ENCODE data around the gene CNOT11.
A peak's percentile ranks its signal among the peaks of the same experiment; 100 is the strongest.

CNOT11 gene

GRCh38 chr2:101278925-101279324 is 26.2 kb downstream of the CNOT11 start:
- no peak for DNase-seq (ENCODE audit: low spot score)

- no peak for DNase-seq (ENCODE audit: low spot score)
Observed at GRCh38 chr2:101281482-101281881, 28.8 kb downstream of the CNOT11 start.

- no peak for DNase-seq (ENCODE audit: low spot score)
Observed at GRCh38 chr2:101282980-101283379, 30.3 kb downstream of the CNOT11 start.

- no peak for DNase-seq (ENCODE audit: low spot score)
Observed at GRCh38 chr2:101286684-101287083, 34.0 kb downstream of the CNOT11 start.

- no peak for DNase-seq (ENCODE audit: low spot score)
Observed at GRCh38 chr2:101287303-101287702, 34.6 kb downstream of the CNOT11 start.

- no peak for DNase-seq (ENCODE audit: low spot score)
Observed at GRCh38 chr2:101290711-101291110, 38.0 kb downstream of the CNOT11 start.

GRCh38 chr2:101291973-101292372 is 39.3 kb downstream of the CNOT11 start:
- no peak for DNase-seq (ENCODE audit: low spot score)

- DNase-seq (ENCODE audit: low spot score), result no peak
Observed at GRCh38 chr2:101293544-101293943, 40.9 kb downstream of the CNOT11 start.

GRCh38 chr2:101294861-101295260 is 42.2 kb downstream of the CNOT11 start:
- DNase-seq (ENCODE audit: low spot score), result no peak

- DNase-seq (ENCODE audit: low spot score), result no peak
Observed at GRCh38 chr2:101295895-101296294, 43.2 kb downstream of the CNOT11 start.

- DNase-seq (ENCODE audit: low spot score), result no peak
Observed at GRCh38 chr2:101296371-101296770, 43.7 kb downstream of the CNOT11 start.

- DNase-seq (ENCODE audit: low spot score), result no peak
Observed at GRCh38 chr2:101297383-101297782, 44.7 kb downstream of the CNOT11 start.

GRCh38 chr2:101299604-101300003 is 46.9 kb downstream of the CNOT11 start:
- DNase-seq (ENCODE audit: low spot score), result no peak

- DNase-seq (ENCODE audit: low spot score), result no peak
Observed at GRCh38 chr2:101300164-101300563, 47.5 kb downstream of the CNOT11 start.

- DNase-seq (ENCODE audit: low spot score), result no peak
Observed at GRCh38 chr2:101300836-101301235, 48.1 kb downstream of the CNOT11 start.

- DNase-seq (ENCODE audit: low spot score), result no peak
Observed at GRCh38 chr2:101302016-101302415, 49.3 kb downstream of the CNOT11 start.

GRCh38 chr2:101303688-101304087 is 51.0 kb downstream of the CNOT11 start:
- DNase-seq (ENCODE audit: low spot score), result no peak

- DNase-seq (ENCODE audit: low spot score), result no peak
Observed at GRCh38 chr2:101305035-101305434, 52.3 kb downstream of the CNOT11 start.

- no peak for DNase-seq (ENCODE audit: low spot score)
Observed at GRCh38 chr2:101305492-101306078, 52.9 kb downstream of the CNOT11 start.

GRCh38 chr2:101306410-101306809 is 53.7 kb downstream of the CNOT11 start:
- DNase-seq (ENCODE audit: low spot score), result no peak

- no peak for DNase-seq (ENCODE audit: low spot score)
Observed at GRCh38 chr2:101307503-101307902, 54.8 kb downstream of the CNOT11 start.

- no peak for DNase-seq (ENCODE audit: low spot score)
Observed at GRCh38 chr2:101307950-101308431, 55.3 kb downstream of the CNOT11 start.

GRCh38 chr2:101308432-101309210 is 55.9 kb downstream of the CNOT11 start, which contains the start of gene RNF149:
TSS of gene RNF149 (minus strand) at chr2:101308701. CDS start at chr2:101308588, 113 bp downstream.
- DNase-seq (ENCODE audit: low spot score), result peak; percentile 93

All from Ammon's horn (tissue), 1 donor.